ENCODE results near the gene AMBP.

GRCh38 chr9:114081441-114082016 is 3.4 kb upstream of the AMBP start:
- TF ChIP-seq CTCF (IDR thresholded peaks at IDR 0.05; ENCODE audit: low read length) (no peak), EZH2 (IDR thresholded peaks at IDR 0.05; ENCODE audit: borderline replicate concordance, low read length) (no peak)
